ENCODE results near the gene DCAF4. TPM values are rescaled to one million over a fixed set of nuclear protein-coding genes. Genes with fewer than 3 reads are reported as not detected.
A peak's percentile ranks its signal among the peaks of the same experiment; 100 is the strongest.

DCAF4 gene
- total RNA-seq, 4 donors from 2014 or later, result 9.0 to 22.6 (median 19.8) TPM

GRCh38 chr14:72965249-72965648 is 39.0 kb downstream of the DCAF4 start:
- Histone ChIP-seq H3K9me3 (no peaks in the 10 kb centered on the region), H3K27me3 (no peaks in the 10 kb centered on the region), H3K36me3 (peaks cover 0 to 49% of the 10 kb centered on the region in 2 donors), H3K27ac (no peak overlapping the region), H3K4me3 (no peak overlapping the region), H3K4me1 (no peaks in the 10 kb centered on the region)
- no peak for ATAC-seq
- WGBS, 2 donors (ENCODE audit: low coverage in 1 of 2), result 74 to 92% methylated on average over 6 of the region's 6 CpGs
- TF ChIP-seq EP300 (IDR thresholded peaks at IDR 0.05) (no peak), POLR2A (IDR thresholded peaks at IDR 0.05) (no peak), CTCF (IDR thresholded peaks at IDR 0.05) (no peak), POLR2AphosphoS5 (IDR thresholded peaks at IDR 0.05) (no peak)

GRCh38 chr14:72966038-72966437 is 39.8 kb downstream of the DCAF4 start:
- no peaks in the 10 kb centered on the region for H3K9me3 ChIP-seq
- no peak for ATAC-seq
- 80 to 90% methylated on average over 2 to 3 of the region's 6 CpGs for WGBS, 2 donors (ENCODE audit: low coverage in 1 of 2)
- no peak for TF ChIP-seq POLR2A (IDR thresholded peaks at IDR 0.05)
- no peak for TF ChIP-seq EP300 (IDR thresholded peaks at IDR 0.05)
- TF ChIP-seq POLR2AphosphoS5 (IDR thresholded peaks at IDR 0.05), result no peak
- no peak for TF ChIP-seq CTCF (IDR thresholded peaks at IDR 0.05)
- no peak overlapping the region for H3K4me3 ChIP-seq
- no peaks in the 10 kb centered on the region for H3K4me1 ChIP-seq
- H3K36me3 ChIP-seq, result peaks cover 0 to 49% of the 10 kb centered on the region in 2 donors
- no peaks in the 10 kb centered on the region for H3K27me3 ChIP-seq
- H3K27ac ChIP-seq, result no peak overlapping the region

GRCh38 chr14:72968316-72968715 is 42.1 kb downstream of the DCAF4 start:
- Histone ChIP-seq H3K27me3 (no peaks in the 10 kb centered on the region), H3K9me3 (no peaks in the 10 kb centered on the region), H3K27ac (no peak overlapping the region), H3K4me3 (no peak overlapping the region), H3K36me3 (peaks cover 0 to 64% of the 10 kb centered on the region in 2 donors), H3K4me1 (no peaks in the 10 kb centered on the region)
- ATAC-seq, result no peak
- TF ChIP-seq CTCF (IDR thresholded peaks at IDR 0.05) (no peak), POLR2A (IDR thresholded peaks at IDR 0.05) (no peak), POLR2AphosphoS5 (IDR thresholded peaks at IDR 0.05) (no peak), EP300 (IDR thresholded peaks at IDR 0.05) (no peak)
- WGBS, 2 donors (ENCODE audit: low coverage in 1 of 2), result 80% methylated on average over 1 of the region's 5 CpGs; no CpG with 5 or more reads in 1 of the 2 donors

- H3K4me3 ChIP-seq, result no peak overlapping the region
- H3K36me3 ChIP-seq, result peaks cover 0 to 82% of the 10 kb centered on the region in 2 donors
- TF ChIP-seq POLR2A (IDR thresholded peaks at IDR 0.05) (no peak), POLR2AphosphoS5 (IDR thresholded peaks at IDR 0.05) (no peak), CTCF (IDR thresholded peaks at IDR 0.05) (no peak), EP300 (IDR thresholded peaks at IDR 0.05) (no peak)
- no peaks in the 10 kb centered on the region for H3K4me1 ChIP-seq
- ATAC-seq, result no peak
- H3K27ac ChIP-seq, result no peak overlapping the region
- WGBS, 2 donors (ENCODE audit: low coverage in 1 of 2), result 89% methylated on average over 11 of the region's 17 CpGs; no CpG with 5 or more reads in 1 of the 2 donors
- H3K27me3 ChIP-seq, result no peaks in the 10 kb centered on the region
- no peaks in the 10 kb centered on the region for H3K9me3 ChIP-seq
Observed at GRCh38 chr14:72970058-72970630, 43.9 kb downstream of the DCAF4 start.

- no peak overlapping the region for H3K27ac ChIP-seq
- peak; percentile 13 for ATAC-seq
- no peak overlapping the region for H3K4me3 ChIP-seq
- TF ChIP-seq CTCF (IDR thresholded peaks at IDR 0.05) (no peak), EP300 (IDR thresholded peaks at IDR 0.05) (no peak), POLR2AphosphoS5 (IDR thresholded peaks at IDR 0.05) (no peak), POLR2A (IDR thresholded peaks at IDR 0.05) (no peak)
- H3K27me3 ChIP-seq, result no peaks in the 10 kb centered on the region
- no peaks in the 10 kb centered on the region for H3K4me1 ChIP-seq
- WGBS, 2 donors (ENCODE audit: low coverage in 1 of 2), result 86 to 93% methylated on average over 15 to 17 of the region's 20 CpGs
- peaks cover 0 to 90% of the 10 kb centered on the region in 2 donors for H3K36me3 ChIP-seq
- no peaks in the 10 kb centered on the region for H3K9me3 ChIP-seq
Observed at GRCh38 chr14:72970824-72971434, 44.7 kb downstream of the DCAF4 start.

Measured in gastroesophageal sphincter (tissue), 4 donors.